Measurements from ENCODE around the gene FRRS1.

GRCh38 chr1:99710994-99711393 lies 55.4 kb downstream of the FRRS1 start:
- TF ChIP-seq POLR2A (IDR thresholded peaks at IDR 0.05): no peak
- TF ChIP-seq, protein P1, sequence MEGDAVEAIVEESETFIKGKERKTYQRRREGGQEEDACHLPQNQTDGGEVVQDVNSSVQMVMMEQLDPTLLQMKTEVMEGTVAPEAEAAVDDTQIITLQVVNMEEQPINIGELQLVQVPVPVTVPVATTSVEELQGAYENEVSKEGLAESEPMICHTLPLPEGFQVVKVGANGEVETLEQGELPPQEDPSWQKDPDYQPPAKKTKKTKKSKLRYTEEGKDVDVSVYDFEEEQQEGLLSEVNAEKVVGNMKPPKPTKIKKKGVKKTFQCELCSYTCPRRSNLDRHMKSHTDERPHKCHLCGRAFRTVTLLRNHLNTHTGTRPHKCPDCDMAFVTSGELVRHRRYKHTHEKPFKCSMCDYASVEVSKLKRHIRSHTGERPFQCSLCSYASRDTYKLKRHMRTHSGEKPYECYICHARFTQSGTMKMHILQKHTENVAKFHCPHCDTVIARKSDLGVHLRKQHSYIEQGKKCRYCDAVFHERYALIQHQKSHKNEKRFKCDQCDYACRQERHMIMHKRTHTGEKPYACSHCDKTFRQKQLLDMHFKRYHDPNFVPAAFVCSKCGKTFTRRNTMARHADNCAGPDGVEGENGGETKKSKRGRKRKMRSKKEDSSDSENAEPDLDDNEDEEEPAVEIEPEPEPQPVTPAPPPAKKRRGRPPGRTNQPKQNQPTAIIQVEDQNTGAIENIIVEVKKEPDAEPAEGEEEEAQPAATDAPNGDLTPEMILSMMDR (IDR thresholded peaks at IDR 0.05 in 4 of 5, conservative IDR thresholded peaks at IDR 0.05 in 1 of 5): no peak
